NCI-H1092 (cell line): ENCODE results near the gene ADAM33.

Experiments used
- DNase-seq: peaks from one replicate; lab custom pipeline; 2025; lab: John Stamatoyannopoulos, UW

The ADAM33 gene

DNA sequence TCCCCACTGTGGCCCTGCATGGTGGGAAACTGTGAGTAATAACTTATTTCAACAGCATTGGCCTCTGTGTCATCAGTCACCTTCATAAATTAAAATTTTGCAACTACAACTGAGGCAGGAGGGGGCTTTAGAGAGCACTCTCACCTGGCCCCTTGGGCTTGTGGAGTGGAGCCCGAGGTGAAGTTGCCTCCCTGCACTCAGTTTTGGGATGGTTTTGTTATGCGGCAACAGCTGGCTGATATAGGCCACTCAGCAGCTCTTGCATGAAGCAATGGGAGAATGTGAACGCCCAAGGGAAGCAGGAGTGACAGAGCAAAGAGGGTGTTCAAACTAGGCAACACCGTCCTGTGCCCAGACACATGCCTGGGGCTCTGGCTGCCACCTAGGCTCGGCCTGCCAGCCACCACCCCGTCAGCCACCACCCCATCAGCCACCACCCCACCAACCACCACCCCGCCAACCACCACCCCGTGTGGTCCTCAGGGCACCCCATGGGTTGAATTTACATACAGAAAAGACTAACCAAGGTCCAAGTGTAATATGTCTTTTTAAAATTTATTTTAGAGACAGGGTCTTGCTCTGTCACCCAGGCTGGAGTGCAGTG lies 14.3 kb downstream of the ADAM33 start:
- DNase-seq = no peak

DNA sequence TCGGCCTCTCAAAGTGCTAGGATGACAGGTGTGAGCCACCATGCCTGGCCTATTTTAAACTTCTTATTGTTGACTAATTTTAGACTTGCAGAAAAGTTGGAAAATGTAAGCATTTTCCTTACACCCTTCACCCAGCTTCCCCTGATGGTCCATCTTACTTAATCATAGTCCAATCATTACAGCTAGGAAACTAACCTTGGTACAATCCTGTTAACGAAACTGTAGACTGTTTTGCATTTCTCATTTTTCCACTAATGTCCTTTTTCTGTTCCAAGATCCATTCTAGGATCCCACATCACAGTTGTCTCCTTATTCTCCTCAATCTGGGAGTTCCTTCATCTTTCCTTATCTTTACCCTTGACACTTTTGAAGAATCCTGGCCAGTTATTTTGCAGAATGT lies 18.0 kb downstream of the ADAM33 start:
- DNase-seq = no peak

DNA sequence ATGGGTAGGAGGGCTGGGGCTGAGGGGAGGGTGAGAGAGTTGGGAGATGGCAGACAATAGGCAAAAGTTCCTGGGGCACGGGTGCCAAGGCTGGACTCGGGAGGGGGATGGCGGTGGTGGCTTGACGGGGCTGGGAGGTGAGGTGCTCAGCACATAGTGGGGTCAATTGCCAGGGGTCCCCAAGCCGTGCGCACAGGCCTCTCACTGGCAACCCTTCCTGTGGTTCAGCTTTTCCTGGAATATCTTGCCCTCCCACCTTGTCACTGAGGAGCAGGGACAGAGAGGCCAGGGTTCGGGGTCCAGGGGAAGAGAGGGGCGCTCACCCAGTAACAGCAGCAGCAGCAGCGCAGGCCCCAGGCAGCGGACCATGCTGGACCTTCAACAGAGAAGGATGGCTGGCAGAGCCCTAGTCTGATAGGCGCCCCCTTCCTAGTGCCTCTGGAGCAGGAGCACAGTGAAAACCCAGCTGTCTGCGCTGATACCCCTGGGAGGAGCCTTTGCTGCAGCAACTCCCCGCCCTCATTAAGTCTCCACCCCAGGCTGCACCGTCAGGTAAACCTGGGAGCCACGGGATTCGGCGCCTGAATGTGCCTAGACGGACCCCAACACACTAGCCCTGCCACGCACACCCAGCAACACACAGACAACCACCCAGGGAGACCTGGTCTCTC lies 18.6 kb downstream of the ADAM33 start, which contains the start of gene GFRA4:
GFRA4 (minus strand) TSS at position 369 of the 671 bp plus-strand sequence; CDS start at position 369, 0 bp downstream.
- no peak for DNase-seq

DNA sequence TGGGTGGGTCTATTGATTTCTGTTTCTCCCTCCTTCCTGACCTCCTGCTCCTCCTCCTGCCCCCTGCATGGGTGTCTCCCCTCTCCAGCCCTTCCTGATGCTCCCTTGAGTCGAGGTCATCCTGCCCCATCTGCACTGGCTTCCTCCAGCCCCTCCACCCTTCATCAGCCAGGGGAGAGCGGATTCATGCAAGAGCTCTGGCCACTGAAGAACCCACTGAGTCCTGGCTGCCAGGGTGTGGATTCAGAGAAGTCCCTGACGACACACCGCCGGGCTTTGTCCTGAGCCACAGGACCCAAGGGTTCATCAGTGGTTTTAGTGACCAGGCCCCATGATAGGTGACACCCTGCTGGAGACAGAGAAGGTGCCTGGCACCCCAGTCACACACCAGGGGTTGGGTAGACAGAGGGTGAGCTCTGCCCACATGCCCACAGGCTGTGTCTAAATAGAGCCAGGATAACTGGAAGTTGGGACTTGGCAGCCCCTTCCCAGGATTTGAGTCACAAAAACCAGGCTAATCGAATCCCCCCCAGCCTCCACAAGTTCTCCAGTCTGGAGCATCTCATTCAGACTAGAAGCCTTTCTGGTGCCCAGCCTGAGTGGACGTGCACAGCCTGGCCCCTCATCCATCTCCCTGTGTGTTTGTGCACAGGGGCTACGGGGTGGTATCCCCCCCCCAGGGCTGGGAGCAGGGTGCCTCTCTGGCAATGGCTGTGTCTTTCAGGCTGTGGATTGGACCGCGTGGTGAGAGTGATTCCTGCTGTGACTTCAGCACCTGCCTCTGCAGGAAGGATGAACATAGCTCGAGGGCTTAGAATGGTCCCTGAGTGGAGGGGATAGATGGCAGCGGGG lies 19.8 kb downstream of the ADAM33 start:
- no peak for DNase-seq

DNA sequence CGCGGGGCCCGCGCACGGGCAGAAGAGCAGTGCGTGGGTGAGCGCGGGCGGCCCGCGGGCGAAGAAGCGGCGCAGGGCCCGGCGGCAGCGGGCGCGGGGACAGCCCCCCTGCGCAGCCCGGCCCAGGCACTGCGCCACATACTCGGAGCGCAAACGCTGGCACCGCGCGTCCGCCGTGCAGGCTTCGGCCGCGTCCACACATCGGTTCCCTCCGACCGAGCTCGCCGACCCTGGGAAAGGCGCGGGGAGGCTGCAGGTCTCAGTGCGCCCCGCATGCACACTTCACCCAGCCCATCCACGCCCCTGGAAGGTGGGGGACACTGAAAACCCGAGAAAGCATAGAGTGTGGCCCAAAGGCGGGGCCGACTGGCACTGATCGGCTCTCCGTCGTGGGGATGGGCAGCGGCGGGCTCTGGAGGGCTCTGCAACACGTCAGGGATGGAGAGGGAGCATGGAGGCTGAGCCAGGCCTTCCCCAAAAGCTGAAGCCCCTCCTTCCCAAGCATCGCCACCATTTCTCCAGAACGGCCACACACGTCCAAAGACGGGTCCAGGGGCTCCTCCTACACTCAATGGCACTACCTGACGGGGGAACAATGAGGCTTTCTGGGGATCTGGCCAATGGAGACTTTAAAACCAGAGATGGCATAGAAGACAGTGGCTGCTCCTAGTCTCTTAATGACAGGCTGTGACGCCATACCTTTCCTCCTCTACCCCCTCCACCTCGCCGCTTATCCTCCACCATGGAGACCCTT lies 20.6 kb downstream of the ADAM33 start:
- DNase-seq = no peak

DNA sequence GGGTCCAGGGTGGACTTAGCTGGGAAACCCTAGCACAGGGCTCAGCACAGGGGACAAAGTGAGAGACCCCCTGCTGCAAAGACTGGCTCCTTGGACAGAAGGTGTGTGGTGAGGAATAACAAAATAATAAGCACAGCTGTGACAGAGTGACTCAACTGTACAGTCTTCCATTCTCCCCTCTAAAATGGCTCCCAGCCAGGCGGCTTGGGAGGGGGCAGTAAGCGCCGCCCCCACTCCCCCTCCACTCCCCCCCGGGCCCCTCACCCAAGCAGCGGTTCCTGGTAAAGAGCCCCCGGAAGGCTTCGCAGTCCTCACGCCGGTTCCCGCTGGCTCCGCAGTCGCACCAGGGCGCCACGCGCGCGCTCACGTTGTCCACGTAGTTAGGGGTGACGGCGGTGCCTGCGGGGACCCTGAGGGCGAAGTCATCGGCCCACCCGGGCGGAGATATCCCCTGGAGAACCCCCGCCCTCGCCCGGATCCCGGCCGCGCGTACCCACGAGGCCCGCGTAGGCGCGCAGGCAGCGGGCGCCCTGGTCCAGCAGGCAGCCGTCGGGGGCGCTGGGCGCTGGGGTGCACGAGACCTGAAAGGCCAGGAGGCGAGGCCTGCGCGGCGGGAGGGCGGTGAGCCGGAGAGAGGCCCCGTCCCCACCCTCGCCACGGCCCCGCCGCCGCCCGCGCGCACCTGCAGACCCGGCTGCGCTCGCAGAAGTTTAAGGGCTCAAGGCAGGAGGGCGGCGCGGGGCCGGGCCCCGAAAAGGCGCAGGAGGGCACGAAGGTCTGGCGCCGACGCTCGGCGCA lies 21.3 kb downstream of the ADAM33 start:
- no peak for DNase-seq

DNA sequence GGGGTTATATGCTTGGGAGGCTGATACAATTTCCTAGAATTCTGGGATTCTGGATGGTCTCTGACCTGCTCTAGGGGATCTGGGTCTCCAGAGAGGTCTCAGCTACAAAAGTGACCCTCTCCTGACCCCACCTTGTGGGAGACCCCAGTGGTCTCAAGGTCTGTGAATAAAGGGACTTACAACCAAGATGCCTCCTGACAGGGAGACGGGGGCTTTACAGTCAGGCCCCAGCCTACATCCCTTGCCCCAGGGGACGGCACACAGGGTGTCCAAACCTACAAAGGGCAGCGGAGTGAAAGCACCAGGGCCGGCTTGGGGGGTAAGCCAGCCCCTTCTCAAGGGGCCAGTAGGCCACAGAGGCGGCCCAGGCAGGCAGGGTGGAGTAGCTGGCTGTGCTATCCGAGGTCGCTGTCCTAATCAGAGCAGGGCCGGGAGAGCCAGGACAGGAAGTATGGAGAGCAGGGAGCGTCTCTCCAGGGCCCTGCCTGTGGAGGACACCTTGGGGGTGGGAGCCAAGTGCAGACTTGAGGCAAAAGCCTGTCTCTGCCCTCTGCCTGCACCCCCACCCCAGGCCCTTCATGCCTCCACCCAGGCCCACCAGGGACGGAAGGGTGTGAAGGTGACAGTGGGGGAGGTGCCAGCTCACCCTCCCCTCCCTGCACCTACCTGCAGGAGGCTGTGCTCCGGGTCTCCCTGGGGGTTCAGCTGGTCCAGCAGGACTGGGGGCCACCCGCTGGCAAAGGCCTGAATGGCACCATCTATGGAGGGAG lies 22.1 kb downstream of the ADAM33 start:
- DNase-seq = no peak

DNA sequence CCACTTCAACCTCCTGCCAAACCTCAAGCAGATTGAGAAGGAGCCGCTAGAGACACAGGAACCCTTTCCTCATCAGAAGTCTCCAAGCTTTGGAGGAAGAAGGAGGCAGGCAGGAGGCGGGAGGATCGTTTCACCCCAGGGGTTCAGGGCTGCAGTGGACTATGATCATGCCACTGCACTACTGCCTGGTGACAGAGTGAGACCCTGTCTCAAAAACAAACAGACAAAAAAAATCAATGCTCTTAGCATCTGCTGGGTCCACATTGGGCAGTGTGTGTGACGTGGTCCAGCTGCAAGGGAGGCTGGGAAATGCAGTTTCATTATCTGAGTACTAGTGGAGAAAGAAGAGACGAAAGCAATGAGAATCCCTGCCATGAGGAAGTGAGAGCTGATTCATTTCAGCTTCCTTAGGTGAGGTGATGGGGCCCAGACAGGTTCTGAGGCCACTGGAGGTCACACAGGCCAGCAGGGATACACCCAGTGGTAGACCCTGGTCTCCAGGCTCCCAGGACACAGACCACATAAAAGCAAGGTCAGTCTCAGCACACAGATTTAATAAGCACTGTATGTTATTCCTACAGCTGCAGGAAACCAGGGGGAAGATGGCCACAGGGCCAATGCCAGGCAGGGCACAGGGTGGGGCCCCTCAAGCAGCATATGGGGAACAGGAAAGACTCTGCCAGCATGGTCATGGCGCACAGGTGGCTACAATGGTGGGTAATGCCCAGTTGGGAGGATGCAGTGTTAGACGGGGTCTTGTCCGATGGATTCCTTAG lies 22.9 kb downstream of the ADAM33 start:
- DNase-seq = no peak

DNA sequence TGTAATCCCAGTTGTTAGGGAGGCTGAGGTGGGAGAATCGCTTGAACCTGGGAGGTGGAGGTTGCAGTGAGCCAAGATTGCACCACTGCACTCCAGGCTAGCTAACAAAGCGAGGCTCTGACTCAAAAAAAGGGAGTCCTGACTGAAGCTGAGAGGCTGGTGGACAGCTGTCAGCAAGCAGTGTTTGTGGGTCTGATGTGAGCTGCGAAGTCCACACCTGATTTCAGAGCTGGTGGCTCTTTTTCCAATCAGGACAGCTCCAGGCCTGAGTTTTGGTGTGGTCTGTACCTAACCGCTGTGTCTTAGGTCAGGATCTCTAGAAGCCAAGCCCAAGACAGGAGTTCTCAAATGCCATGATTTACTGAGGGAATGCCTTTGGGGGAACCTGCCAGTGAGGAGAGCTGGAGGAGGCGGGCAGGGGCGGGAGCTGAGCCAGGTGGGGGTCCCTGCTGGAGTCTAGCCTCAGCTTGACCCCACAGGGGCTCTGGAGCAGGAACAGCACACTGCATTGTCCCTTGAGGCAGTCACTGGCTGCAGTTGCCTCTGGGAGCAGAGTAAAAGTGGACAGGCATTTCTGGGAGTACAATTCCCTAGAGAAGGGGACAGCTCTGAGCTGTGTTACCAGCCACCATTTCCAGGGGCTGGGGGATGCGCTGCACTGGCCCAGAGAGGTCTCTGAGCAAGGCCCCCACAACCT lies 23.6 kb downstream of the ADAM33 start:
- no peak for DNase-seq

DNA sequence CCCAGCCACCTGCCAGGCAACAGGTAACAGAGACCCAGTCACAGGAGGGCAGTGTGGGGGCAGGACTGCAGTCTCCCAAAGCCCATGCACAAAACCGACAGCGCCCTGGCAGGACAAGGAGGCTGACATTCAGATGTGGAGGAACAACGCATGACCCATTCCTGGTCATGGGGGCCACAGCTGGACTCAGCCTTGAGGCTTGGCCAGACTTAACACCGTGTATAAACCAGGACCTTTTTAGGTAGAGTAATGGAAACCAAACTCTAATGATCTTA lies 26.7 kb downstream of the ADAM33 start:
- DNase-seq = no peak

DNA sequence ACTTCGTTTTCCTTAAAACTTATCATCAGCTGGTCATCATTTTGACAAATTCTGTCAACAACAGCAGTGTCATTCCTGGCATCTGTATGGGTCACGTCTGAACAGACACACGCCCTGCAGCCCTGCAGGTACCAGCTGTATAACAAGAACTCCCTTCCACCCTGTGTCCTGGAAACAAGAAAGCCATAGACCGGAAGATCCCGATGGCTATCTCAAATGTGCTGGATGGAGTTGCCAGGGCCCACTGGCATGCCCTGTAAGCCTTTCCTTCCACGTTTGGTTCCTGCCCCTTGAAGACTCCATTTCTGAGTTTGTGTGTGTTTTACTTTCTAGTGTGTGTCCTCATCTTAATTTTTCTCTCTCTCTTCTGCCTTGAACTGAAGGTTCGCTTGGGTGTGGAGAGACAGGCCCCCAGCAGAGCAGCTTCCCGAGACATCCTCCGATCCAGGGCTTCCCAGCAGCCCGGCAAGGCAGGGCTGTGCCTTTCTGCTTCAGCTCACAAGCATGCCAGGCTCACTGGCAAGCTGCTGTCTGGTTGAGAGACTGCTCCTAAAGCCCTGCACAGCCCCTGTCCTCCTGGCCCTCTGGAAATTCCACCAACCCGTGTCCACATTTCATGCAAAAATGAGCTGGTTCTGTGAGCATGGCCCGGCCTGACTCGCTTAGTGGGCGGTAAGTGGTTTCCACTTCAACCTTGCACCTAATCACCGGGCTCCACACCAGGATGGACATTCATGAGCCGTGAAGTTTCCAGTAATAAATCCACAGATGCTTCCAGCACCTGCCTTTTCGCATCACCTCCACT lies 27.3 kb downstream of the ADAM33 start:
- DNase-seq = no peak

DNA sequence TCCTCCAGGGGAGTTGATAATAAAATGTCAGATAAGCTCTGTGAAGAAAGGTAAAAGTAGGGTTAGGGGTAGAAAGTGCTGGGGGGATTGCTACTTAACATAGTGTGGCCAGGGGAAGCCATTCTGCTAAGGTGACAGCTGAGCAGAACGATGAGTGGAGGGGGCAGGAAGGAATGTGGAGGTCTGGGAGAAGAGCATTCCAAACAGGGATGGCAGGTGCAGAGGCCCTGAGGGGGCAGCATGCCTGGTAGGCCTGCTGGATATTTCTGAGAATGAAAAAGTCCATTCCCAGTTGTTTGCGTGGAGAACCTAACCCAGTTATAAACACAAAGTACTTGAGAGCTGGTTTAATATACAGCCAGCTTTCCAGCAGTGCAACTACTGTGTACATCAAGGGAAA lies 27.9 kb downstream of the ADAM33 start:
- no peak for DNase-seq

DNA sequence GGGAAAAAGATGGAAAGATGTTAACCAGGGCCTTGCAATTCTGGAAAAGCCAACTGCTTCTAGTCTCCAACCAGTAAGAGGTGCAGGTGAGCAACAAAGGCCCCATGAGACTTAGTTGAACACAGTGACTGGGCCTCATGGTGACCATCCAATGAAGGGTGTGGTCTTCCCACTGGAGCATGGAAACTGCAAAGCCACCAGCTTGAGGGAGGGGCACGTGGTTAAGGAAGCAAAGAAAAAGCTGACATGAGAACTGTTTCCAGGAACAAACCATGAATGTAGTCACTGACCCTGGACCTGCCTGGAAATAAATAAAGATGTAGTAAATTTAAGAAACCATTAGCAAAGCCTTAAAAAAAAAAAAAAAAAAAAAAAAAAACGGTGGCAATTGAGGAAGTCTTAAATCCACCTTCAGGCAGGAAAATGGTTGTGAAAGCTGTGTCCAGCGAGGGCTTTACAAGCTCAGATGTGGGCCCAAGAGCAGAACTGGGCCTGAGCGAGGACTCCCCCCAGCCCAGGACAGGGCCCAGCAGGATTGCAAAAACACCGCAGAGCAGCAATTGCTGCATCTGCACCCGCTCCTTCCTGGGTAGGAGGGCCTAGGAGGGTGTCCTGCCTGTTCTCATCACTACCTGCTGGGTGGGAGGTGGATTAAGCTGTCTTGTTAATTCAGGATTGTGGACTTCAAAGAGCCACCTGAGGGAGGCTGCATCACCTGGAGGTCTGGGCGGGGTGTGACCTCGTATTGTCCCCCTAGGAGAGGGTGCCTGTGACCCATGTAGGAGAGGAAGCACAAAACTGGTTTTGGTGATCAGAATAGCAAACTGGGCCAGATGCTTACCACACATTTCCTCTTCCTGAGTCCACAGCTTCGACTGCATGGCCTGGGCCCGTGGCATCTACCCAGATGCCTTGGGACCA lies 28.9 kb downstream of the ADAM33 start:
- DNase-seq = no peak

DNA sequence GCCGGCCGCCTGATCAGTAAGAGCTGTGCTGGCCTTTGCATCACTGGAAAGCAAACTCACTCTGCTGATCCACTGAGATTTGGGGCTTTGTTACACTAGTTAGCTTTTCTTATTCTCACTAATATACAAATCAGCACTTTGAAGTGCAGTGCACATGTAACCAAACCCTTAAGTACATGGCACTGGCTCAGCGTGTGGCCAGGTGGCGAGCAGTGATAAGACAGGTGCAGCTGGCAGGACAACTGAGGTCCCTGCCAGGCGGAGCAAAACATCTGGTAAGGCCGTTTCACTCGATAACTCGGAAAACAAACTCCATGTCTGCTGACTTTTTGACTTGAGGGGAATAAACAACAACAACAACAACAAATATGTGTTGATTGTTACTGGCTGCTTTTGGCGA lies 29.6 kb downstream of the ADAM33 start:
- DNase-seq = no peak

DNA sequence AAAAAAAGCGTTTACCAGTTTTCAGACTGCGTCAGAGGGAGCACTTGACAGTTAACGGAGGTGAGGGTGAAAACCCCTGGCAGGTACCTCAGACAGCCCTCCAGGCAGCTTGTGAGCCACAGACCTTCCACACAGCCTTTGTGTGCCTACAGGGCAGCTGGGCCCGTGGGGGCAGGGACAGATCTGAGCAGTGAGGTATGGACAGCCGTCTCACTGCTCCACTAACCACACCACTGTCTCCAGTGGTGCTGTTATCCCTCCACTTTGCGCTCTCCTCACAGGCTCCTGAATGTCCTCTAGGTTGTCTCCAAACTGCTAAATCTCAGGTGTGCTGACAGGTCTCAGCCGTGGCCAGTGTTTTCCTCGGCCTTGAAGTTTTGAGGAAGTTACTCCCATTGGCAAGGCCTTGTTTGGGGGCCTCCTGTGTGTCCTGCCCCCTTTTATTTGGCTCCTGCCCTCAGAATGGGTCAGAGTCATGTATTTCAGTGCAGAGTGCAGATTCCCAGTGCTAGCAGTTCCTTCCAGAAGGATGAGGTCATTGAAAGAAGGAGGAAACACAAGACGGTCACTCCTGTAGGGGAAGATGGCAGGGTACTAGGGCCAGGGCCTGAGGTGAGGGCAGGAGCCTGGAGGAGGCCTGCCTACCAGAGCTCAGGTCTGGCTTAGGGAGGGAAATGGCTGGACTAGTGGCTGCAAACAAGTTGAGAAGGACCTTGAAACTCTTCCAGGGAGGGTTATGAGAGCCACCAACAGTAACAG lies 30.4 kb downstream of the ADAM33 start:
- no peak for DNase-seq

DNA sequence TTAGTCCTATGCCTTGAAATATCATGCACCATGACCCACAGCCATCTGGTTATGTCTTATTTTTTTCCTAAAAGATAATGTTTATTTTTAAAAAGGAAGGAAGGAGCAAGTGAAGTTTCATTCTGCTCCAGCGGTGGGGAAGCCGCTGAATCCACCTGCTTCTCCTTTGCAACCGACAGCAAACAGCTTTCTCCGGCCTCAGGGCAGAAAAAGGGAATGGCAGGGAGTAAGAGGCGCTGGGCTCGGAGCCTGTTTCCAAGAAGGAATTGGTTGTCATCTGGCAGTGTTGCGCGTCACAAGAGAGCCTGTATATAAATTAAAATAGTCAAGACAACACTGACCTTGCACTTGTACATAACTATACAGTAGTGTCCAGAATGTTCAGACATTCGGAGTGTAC lies 32.9 kb downstream of the ADAM33 start:
- no peak for DNase-seq

DNA sequence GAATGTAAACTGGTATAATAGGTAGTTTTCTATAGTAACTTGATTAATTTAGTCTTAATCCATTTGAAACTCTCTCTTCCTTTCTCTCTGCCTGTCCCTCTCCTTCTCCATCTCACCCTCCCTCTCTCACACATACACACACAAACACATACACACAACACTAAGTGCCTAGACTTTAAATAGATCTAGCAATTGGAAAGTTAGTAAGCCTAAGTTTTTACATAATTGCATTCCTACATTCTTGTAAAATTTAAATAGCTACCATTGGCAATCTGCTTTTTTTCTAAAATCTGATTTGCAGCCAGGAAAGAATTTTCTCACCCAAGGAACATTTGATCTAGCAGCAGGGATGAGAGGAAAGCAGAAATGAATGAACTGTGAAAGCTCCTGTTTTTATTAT lies 34.3 kb downstream of the ADAM33 start:
- no peak for DNase-seq
